ENCODE measurements around the gene UROC1.

UROC1 gene

GRCh38 chr3:126516152-126516935 lies 1.2 kb downstream of the UROC1 start:
- DNase-seq, result no peak

GRCh38 chr3:126515066-126515706 lies 2.4 kb downstream of the UROC1 start:
- DNase-seq, result peak; percentile 49

- no peak for DNase-seq
Measured at GRCh38 chr3:126514161-126514560, 3.4 kb downstream of the UROC1 start.

GRCh38 chr3:126512916-126513650 lies 4.5 kb downstream of the UROC1 start:
- DNase-seq, result no peak

- no peak for DNase-seq
Measured at GRCh38 chr3:126512026-126512425, 5.5 kb downstream of the UROC1 start.

GRCh38 chr3:126511291-126511690 lies 6.3 kb downstream of the UROC1 start:
- no peak for DNase-seq

- no peak for DNase-seq
Measured at GRCh38 chr3:126510308-126510910, 7.2 kb downstream of the UROC1 start.

GRCh38 chr3:126509597-126510307 lies 7.8 kb downstream of the UROC1 start:
- DNase-seq, result no peak

- DNase-seq, result no peak
Measured at GRCh38 chr3:126508564-126508964, 9.0 kb downstream of the UROC1 start.

- DNase-seq, result no peak
Measured at GRCh38 chr3:126507886-126508285, 9.7 kb downstream of the UROC1 start.

- no peak for DNase-seq
Measured at GRCh38 chr3:126503701-126504100, 13.9 kb downstream of the UROC1 start.

- no peak for DNase-seq
Measured at GRCh38 chr3:126502656-126503055, 14.9 kb downstream of the UROC1 start.

- DNase-seq, result no peak
Measured at GRCh38 chr3:126501736-126502135, 15.8 kb downstream of the UROC1 start.

GRCh38 chr3:126501054-126501453 lies 16.5 kb downstream of the UROC1 start:
- no peak for DNase-seq

- DNase-seq, result no peak
Measured at GRCh38 chr3:126500016-126500415, 17.6 kb downstream of the UROC1 start.

GRCh38 chr3:126499401-126499800 lies 18.2 kb downstream of the UROC1 start:
- no peak for DNase-seq

GRCh38 chr3:126498929-126499328 lies 18.6 kb downstream of the UROC1 start:
- DNase-seq, result no peak

- DNase-seq, result no peak
Measured at GRCh38 chr3:126498461-126498860, 19.1 kb downstream of the UROC1 start.

GRCh38 chr3:126497956-126498355 lies 19.6 kb downstream of the UROC1 start:
- no peak for DNase-seq

- DNase-seq, result no peak
Measured at GRCh38 chr3:126496894-126497850, 20.4 kb downstream of the UROC1 start.

GRCh38 chr3:126495786-126496185 lies 21.8 kb downstream of the UROC1 start:
- no peak for DNase-seq

- DNase-seq, result no peak
Measured at GRCh38 chr3:126494970-126495230, 22.7 kb downstream of the UROC1 start.
